GM23338 (cell line): Measurements from ENCODE around the gene PTPRN2.

Experiments
- CREB1 ChIP-seq: fragments of 250-450 bp; sonication (Bioruptor Pico); IDR thresholded peaks from 2 replicates; pipeline ENCODE4 v1.5.0; 2020; ENCODE audit warnings: low read depth, mild to moderate bottlenecking, moderate library complexity
- CTCF ChIP-seq, 2 experiments: fragments of 200-600 bp in 1 of 2; sonication (generic) in 1 of 2; conservative IDR thresholded peaks; 2 replicates each; pipeline versions ENCODE4 v1.5.1 to v1.6.1; 2016 to 2017; ENCODE audit warnings: antibody characterized with exemption in 2 of 2, low read depth in 2 of 2, mild to moderate bottlenecking in 2 of 2, moderate library complexity in 1 of 2
- ETS1 ChIP-seq: IDR thresholded peaks from 2 replicates; pipeline ENCODE4 v1.6.1; 2016; ENCODE audit warnings: antibody characterized with exemption
- EZH2 ChIP-seq: fragments of 200-600 bp; sonication (generic); IDR thresholded peaks from one replicate; pipeline ENCODE4 v1.8.0; 2017; ENCODE audit warnings: antibody characterized with exemption, mild to moderate bottlenecking, low read depth; ENCODE audit not compliant: unreplicated experiment
- EZH2phosphoT487 ChIP-seq: fragments of 200-600 bp; sonication (generic); IDR thresholded peaks from one replicate; pipeline ENCODE4 v1.8.1; 2018; ENCODE audit warnings: antibody characterized with exemption; ENCODE audit not compliant: unreplicated experiment
- JUNB ChIP-seq: IDR thresholded peaks from one replicate; pipeline ENCODE4 v1.6.1; 2016; ENCODE audit warnings: antibody characterized with exemption; ENCODE audit not compliant: unreplicated experiment
- NANOG ChIP-seq: IDR thresholded peaks from 2 replicates; pipeline ENCODE4 v1.6.1; 2016; ENCODE audit warnings: antibody characterized with exemption, borderline replicate concordance
- POLR2AphosphoS5 ChIP-seq: IDR thresholded peaks from 2 replicates; pipeline ENCODE4 v1.6.1; 2016; ENCODE audit warnings: antibody characterized with exemption, low read depth
- REST ChIP-seq: IDR thresholded peaks from one replicate; pipeline ENCODE4 v1.6.1; 2018; ENCODE audit warnings: antibody characterized with exemption; ENCODE audit not compliant: unreplicated experiment
- STAT1 ChIP-seq: IDR thresholded peaks from one replicate; pipeline ENCODE4 v1.6.1; 2016; ENCODE audit warnings: antibody characterized with exemption; ENCODE audit not compliant: unreplicated experiment
- ZNF114 ChIP-seq: fragments of 250-450 bp; sonication (Bioruptor Pico); IDR thresholded peaks from 2 replicates; pipeline ENCODE4 v1.5.0; 2020; ENCODE audit warnings: mild to moderate bottlenecking, moderate library complexity
- ZNF331 ChIP-seq: fragments of 250-450 bp; sonication (Bioruptor Pico); IDR thresholded peaks from 2 replicates; pipeline ENCODE4 v1.5.0; 2020; ENCODE audit warnings: low read depth, mild to moderate bottlenecking, moderate library complexity
- ZNF462 ChIP-seq: fragments of 250-450 bp; sonication (Bioruptor Pico); IDR thresholded peaks from 2 replicates; pipeline ENCODE4 v1.5.0; 2020; ENCODE audit warnings: mild to moderate bottlenecking, moderate library complexity

- TF ChIP-seq CTCF (conservative IDR thresholded peaks at IDR 0.05; ENCODE audit: low read depth in 2 of 2) = no peak
- TF ChIP-seq EZH2 = no peak
- no peak for TF ChIP-seq POLR2AphosphoS5
- no peak for TF ChIP-seq CREB1 (CRISPR knock-in tag)
- TF ChIP-seq REST = no peak
- no peak for TF ChIP-seq JUNB
- TF ChIP-seq STAT1 = no peak
- no peak for TF ChIP-seq EZH2phosphoT487
- no peak for TF ChIP-seq ZNF114
- TF ChIP-seq ZNF462 (CRISPR knock-in tag) = no peak
- no peak for TF ChIP-seq ETS1
- TF ChIP-seq NANOG = no peak
- no peak for TF ChIP-seq ZNF331 (CRISPR knock-in tag)
Observed at GRCh38 chr7:157497744-157498651, 1089.6 kb downstream of the PTPRN2 start.
